ENCODE results near the gene AGPS.
"Not testable (repeated sequence)": the region's sequence is repeated elsewhere in the genome, so short reads cannot be mapped to it uniquely, and the experiment has no call there.

Gene AGPS

DNA sequence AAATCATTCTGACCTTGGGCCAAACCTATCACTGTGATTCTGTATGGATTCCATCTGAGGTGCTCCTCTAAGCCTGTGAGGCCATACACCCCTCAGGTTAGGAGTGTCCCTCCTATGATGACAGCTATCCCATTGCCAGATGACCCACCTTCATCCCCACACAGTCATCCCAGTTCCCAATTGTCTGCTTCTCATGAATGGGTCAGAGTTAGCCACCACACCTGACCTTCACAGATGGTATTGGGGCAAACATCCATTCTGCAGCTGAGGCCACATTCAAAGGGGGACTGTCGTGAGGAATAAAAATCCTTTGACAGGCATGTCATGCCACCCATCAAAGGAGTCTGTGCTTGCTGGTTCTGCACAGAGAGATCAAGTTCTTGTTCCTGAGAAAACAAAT, 155.2 kb downstream of the AGPS start:
- Histone ChIP-seq H3K27ac (no peak overlapping the region), H3K4me2 (peak overlapping the region in 9 of 11 experiments; percentile 2 to 71 (median 28); a peak in 13 of 22 replicates), H4K20me1 (no peaks in the 10 kb centered on the region), H3K27me3 (no peaks in the 10 kb centered on the region), H3K9ac (no peak overlapping the region), H3K36me3 (peaks cover 0 to 13% (median 4%) of the 10 kb centered on the region in 11 experiments; a peak in 9 of 22 replicates), H3K4me3 (no peak overlapping the region), H3K4me1 (peaks cover 12 to 38% (median 23%) of the 10 kb centered on the region in 10 experiments; a peak in 19 of 20 replicates), H3K9me3 (replicated peaks in 1 of 11) (peaks cover 16 to 28% (median 24%) of the 10 kb centered on the region in 11 experiments)
- TF ChIP-seq Cebpa-rat (IDR thresholded peaks at IDR 0.05) = no peak

DNA sequence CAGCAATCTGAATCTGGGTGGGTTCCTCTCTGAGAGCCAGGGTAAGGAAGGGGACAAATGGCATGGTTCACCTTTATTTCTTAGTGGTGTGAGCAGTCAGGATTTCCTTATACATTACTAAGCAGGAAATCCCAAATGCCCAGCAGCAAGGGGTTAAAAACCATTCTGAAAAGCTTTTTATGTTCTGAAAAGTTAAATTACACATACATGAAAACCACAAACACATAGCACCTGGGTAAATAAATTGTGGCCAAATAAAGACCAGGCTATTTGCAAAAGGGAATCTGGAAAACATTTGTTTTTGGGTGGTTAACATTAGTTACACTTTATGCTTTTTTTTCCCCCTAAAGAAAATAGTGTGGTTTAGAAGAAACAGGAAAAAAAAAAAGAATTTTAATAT, 156.1 kb downstream of the AGPS start:
- TF ChIP-seq Cebpa-rat (IDR thresholded peaks at IDR 0.05) = no peak

DNA sequence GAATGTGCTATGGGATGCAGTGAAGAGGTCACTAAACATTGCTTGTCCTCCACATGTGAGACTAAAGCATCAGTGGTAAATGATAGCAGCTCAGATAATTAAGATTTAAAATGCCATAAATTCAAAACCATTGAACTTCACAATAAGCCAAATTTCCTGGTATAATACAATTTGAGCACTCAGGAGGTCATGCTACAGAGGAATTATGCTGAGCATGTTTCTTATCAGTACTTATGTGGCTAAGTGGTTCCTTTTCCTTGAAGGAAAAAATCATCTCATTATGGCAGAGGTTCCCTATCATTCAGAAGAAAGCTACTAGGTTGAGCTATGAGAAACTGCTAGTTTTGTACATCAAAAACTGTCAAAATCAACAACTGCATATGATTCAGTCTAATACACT, 156.6 kb downstream of the AGPS start:
- H3K36me3 ChIP-seq = peaks cover 0 to 13% (median 4%) of the 10 kb centered on the region in 11 experiments; a peak in 9 of 22 replicates
- no peak overlapping the region for H3K4me3 ChIP-seq
- 0 out of 22 replicates have a peak overlapping the region, but pooled peaks of 1 of the 11 experiments have one; percentile 44 for H3K9ac ChIP-seq
- peak overlapping the region in 6 of 11 experiments; percentile 15 to 71 (median 44); a peak in 8 of 22 replicates for H3K4me2 ChIP-seq
- no peaks in the 10 kb centered on the region for H4K20me1 ChIP-seq
- no peak overlapping the region for H3K27ac ChIP-seq
- peaks cover 17 to 42% (median 25%) of the 10 kb centered on the region in 10 experiments for H3K4me1 ChIP-seq
- no peaks in the 10 kb centered on the region for H3K27me3 ChIP-seq
- peaks cover 16 to 28% (median 24%) of the 10 kb centered on the region in 11 experiments for H3K9me3 ChIP-seq (replicated peaks in 1 of 11)
- TF ChIP-seq Cebpa-rat (IDR thresholded peaks at IDR 0.05) = no peak

More for the DNA sequence above, 156.1 kb downstream of the AGPS start:
- Histone ChIP-seq H3K27me3 (no peaks in the 10 kb centered on the region), H3K4me3 (no peak overlapping the region), H3K36me3 (peaks cover 0 to 13% (median 4%) of the 10 kb centered on the region in 11 experiments; a peak in 9 of 22 replicates), H3K27ac (no peak overlapping the region), H3K4me1 (peaks cover 14 to 42% (median 26%) of the 10 kb centered on the region in 10 experiments), H3K9ac (peak overlapping the region in 1 of 11 experiments; percentile 44; a peak in 1 of 22 replicates), H4K20me1 (no peaks in the 10 kb centered on the region), H3K4me2 (peak overlapping the region in 8 of 11 experiments; percentile 3 to 71 (median 42); a peak in 13 of 22 replicates), H3K9me3 (replicated peaks in 1 of 11) (peaks cover 16 to 28% (median 24%) of the 10 kb centered on the region in 11 experiments)

DNA sequence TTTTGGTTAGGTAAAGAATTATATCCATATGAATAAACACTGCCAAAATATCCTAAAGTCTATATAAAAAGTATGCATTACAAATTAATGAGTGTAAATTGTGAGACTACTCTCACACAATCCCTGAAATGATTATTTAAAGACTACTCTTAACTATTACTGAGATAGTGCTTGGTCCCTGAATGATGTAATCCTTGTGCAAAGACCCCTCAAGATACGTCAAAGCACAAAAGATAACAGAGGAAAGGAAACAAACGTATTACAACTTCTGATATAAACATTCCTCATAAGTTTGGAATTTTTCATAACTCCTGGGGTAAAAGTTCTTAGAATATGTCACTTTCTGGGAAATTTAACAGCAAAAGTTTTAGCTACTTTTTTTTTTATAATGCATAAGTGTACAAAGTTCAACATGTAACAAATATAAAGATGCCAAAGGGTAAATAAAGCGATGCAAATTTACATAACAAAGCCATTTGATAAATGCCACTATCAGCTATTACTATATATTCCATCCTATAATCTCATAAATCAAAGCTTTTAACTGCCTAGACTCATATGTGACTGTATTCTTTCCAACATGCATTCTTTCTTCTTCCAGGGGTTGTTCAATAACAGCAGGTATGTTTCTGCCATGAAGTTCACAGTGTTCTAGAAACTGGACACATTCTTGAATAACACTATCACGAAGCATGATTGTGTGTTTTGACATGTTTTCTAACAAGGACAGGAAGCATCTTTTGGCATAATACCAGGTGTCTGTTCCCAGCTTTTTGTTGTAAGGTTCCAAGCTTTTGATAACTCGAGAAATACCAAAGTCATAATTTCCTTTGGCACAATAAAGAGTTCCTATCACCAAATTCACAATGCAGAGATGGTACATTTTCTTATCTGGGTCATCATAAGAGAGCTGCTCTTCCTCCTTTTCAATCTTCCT, 158.0 kb downstream of the AGPS start:
- no peaks in the 10 kb centered on the region for H4K20me1 ChIP-seq

DNA sequence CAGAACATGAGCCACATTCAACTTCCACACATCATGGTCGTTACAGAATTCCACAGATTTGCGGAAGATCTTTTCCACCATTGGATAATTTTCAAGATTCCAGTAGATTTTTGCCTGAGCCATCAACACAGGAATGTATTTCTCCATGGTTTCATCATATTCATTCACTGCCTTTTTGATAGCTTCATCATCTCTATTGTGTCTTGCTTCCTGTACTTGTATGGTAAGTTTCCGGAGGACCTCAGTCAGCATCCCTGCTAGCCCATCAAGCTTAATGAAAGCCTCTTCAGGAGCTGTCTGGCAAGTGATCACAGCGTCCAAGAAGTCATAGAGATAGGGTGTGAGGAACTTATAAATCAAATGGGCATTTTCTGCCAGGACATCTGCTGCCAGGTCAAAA, 158.8 kb downstream of the AGPS start:
- H3K9me3 ChIP-seq (replicated peaks in 1 of 11); H3K4me2 ChIP-seq; H4K20me1 ChIP-seq; H3K36me3 ChIP-seq; H3K9ac ChIP-seq; H3K4me3 ChIP-seq; H3K27me3 ChIP-seq: not testable (repeated sequence)
- Histone ChIP-seq H3K27ac (peak overlapping the region in 1 of 11 experiments; percentile 100; a peak in 1 of 22 replicates), H3K4me1 (peaks cover 5 to 36% (median 19%) of the 10 kb centered on the region in 10 experiments; a peak in 18 of 20 replicates)

More for the DNA sequence above, 158.0 kb downstream of the AGPS start:
- TF ChIP-seq Cebpa-rat (IDR thresholded peaks at IDR 0.05) = no peak
- Histone ChIP-seq H3K9ac (no peak overlapping the region), H3K4me3 (no peak overlapping the region), H3K27me3 (no peaks in the 10 kb centered on the region), H3K36me3 (peaks cover 0 to 10% (median 4%) of the 10 kb centered on the region in 11 experiments; a peak in 9 of 22 replicates), H3K4me2 (no peak overlapping the region), H3K4me1 (peaks cover 5 to 36% (median 19%) of the 10 kb centered on the region in 10 experiments; a peak in 19 of 20 replicates), H3K27ac (no peak overlapping the region), H3K9me3 (replicated peaks in 1 of 11) (peaks cover 11 to 17% (median 12%) of the 10 kb centered on the region in 11 experiments)

DNA sequence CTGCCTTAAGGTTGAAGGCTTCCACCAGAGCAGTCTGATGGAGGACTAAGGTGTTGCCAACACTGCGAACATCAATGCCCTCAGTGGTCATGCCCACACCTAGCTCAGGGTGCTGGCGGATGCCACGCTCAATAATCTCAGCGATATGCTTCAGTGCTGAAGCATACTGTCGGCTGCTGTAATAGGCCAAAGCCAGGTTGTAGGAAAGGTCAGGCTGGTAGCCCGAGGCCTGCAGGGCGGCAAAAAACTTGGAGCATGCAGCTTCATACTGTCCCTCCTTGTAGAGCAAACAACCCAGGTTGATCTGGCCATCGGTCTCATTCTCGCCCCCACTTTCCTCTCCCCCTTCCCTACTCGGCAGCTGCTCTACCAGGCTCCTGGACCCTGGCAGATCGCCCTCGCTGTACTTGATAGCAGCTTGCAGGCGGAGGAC, 159.4 kb downstream of the AGPS start:
- H4K20me1 ChIP-seq = no peaks in the 10 kb centered on the region
- no peaks in the 10 kb centered on the region for H3K27me3 ChIP-seq
- H3K9ac ChIP-seq = peak overlapping the region; percentile 86 to 99 (median 94); a peak in 17 of 22 replicates
- peaks cover 5 to 34% (median 19%) of the 10 kb centered on the region in 10 experiments; a peak in 18 of 20 replicates for H3K4me1 ChIP-seq
- no peaks in the 10 kb centered on the region for H3K36me3 ChIP-seq
- peak overlapping the region; percentile 51 to 86 (median 76) for H3K4me2 ChIP-seq
- H3K4me3 ChIP-seq = peak overlapping the region; percentile 70 to 85 (median 80)
- TF ChIP-seq Cebpa-rat (IDR thresholded peaks at IDR 0.05) = no peak
- peak overlapping the region; percentile 90 to 100 (median 97); a peak in 20 of 22 replicates for H3K27ac ChIP-seq
- H3K9me3 ChIP-seq (replicated peaks in 1 of 11) = peaks cover 0 to 4% (median 4%) of the 10 kb centered on the region in 11 experiments; a peak in 7 of 22 replicates

DNA sequence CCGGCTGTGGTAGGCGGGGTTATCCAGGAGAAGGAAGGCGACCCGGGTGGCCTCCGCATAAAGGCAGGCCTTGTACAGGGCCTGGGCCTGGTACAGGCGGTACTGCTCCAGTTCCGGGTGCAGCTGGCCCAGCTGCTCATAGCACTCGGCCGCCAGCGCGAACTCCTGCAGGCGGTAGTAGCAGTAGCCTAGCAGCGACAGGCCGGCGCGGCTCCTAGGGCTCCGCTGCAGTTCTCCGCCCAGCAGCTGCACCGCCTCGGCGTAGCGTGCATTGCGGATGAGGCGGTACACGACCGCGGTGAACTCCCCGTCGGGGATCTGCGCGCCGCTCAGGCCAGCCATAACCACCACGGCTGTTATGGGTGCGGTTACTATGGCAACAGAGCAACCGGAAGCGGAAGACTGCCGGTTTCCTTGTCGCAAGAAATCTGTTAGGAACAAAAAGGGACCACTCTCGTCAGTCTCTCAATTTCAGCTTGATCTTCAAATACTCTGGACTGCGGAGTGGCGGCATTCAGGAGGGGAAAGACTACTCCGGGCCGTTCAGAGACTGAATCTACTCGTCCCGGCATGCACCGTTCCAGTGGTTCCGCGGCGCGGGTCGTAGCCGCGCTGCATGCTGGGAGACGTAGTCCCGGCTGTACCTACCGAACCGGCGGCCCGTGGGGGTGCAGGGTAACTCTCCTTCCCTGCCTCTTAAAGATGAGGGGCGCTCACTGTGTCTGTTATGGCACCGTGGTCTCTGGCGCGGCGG, 160.0 kb downstream of the AGPS start:
- TF ChIP-seq Cebpa-rat (IDR thresholded peaks at IDR 0.05) = no peak
- H3K4me3 ChIP-seq = peak overlapping the region; percentile 70 to 85 (median 80)

DNA sequence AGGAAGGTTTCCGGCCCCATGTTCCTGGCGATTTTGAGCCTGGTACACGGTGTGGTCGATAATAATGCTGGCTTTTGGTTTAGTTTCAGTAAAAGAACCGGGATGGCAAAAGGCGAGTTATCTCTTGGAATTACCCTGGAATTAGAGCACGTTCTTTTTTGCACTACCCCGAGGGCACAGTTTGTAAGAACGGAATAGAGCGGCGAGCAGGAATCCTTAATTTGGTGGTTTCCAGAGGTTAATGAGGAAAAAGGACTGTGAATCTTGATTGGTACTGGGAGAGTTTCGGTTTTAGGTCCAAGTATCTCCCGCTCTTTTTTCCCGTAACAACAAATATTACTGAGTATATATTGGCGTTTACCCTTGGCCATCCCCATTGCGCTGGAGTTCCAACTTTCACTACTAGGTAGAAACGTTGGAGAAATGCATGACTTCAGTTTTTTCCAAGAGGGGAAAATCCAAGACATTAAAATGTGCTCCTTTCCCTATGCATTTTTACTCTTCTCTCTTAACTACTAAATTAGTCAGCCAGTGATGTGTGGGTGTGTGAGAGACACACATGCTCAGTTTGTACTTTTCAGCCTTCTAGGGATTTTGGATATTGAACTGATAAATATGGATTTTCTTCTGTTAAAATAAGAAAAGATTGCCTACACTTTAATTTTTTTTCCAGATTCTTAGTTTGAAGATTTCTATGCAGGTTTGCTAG, 160.8 kb downstream of the AGPS start:
- Histone ChIP-seq H3K27ac (peak overlapping the region; percentile 90 to 100 (median 97)), H3K4me1 (peaks cover 5 to 21% (median 9%) of the 10 kb centered on the region in 10 experiments; a peak in 18 of 20 replicates), H3K4me3 (peak overlapping the region; percentile 70 to 85 (median 80)), H3K27me3 (no peaks in the 10 kb centered on the region), H3K9me3 (replicated peaks in 1 of 11) (peaks cover 9 to 17% (median 15%) of the 10 kb centered on the region in 11 experiments; a peak in 21 of 22 replicates), H4K20me1 (no peaks in the 10 kb centered on the region), H3K4me2 (peak overlapping the region; percentile 70 to 86 (median 83)), H3K9ac (peak overlapping the region; percentile 86 to 99 (median 94)), H3K36me3 (no peaks in the 10 kb centered on the region)
- TF ChIP-seq Cebpa-rat (IDR thresholded peaks at IDR 0.05) = no peak

More for the DNA sequence above, 160.0 kb downstream of the AGPS start:
- no peaks in the 10 kb centered on the region for H3K36me3 ChIP-seq
- H3K9ac ChIP-seq = peak overlapping the region; percentile 86 to 99 (median 94)
- peaks cover 5 to 28% (median 15%) of the 10 kb centered on the region in 10 experiments; a peak in 18 of 20 replicates for H3K4me1 ChIP-seq
- peak overlapping the region; percentile 70 to 86 (median 83) for H3K4me2 ChIP-seq
- peak overlapping the region; percentile 90 to 100 (median 97) for H3K27ac ChIP-seq
- no peaks in the 10 kb centered on the region for H4K20me1 ChIP-seq
- peaks cover 1 to 10% (median 7%) of the 10 kb centered on the region in 11 experiments; a peak in 16 of 22 replicates for H3K9me3 ChIP-seq (replicated peaks in 1 of 11)
- no peaks in the 10 kb centered on the region for H3K27me3 ChIP-seq
